ENCODE measurements around the gene FHAD1. TPM values are rescaled to one million over a fixed set of nuclear protein-coding genes. Genes with fewer than 3 reads are reported as not detected.

The FHAD1 gene
- polyA plus RNA-seq, 1 of the 3 experiments (the other 2 are of a cell fraction) = 0.48 TPM

DNA sequence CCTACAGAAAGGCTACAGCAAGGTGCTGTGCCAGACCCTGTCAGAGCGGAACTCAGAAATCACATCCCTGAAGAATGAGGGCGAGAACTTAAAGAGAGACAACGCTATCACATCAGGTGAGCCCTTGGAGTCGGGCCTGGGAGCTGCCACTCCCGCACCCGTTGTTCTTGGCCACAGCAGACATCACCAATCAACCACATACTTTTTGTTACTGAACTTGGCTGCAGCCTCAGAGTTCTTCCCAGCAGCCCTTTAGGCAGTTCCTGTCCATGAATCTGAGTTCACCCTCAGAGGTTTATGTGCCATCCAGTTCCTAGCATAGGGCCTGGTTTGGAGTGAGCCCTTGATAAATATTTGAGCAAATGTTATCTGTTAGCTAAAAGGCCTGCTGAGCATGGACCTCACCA is 61.6 kb downstream of the FHAD1 start:
- Histone ChIP-seq H3K4me3 (ENCODE audit: low read depth in 2 of 2, low read length in 1 of 2) (no peak overlapping the region), H2AFZ (ENCODE audit: low read depth) (no peak overlapping the region), H3K9me3 (no peaks in the 10 kb centered on the region), H3K27ac (ENCODE audit: low read depth in 2 of 2, low read length in 1 of 2) (no peak overlapping the region), H3K9me2 (no peaks in the 10 kb centered on the region), H3K27me3 (ENCODE audit: insufficient read depth) (no peaks in the 10 kb centered on the region), H3F3A (replicated peaks; ENCODE audit: insufficient read depth) (no peaks in the 10 kb centered on the region), H4K20me1 (ENCODE audit: insufficient read depth) (no peaks in the 10 kb centered on the region), H3K9ac (no peak overlapping the region), H3K4me1 (ENCODE audit: control insufficient read depth in 1 of 2, insufficient read depth in 2 of 2, low read depth in 1 of 2, low read length in 1 of 2) (peaks cover 0 to 6% of the 10 kb centered on the region in 2 experiments; a peak in 1 of 4 replicates), H3K36me3 (replicated peaks in 1 of 2; ENCODE audit: control insufficient read depth in 1 of 2, insufficient read depth in 2 of 2, low read length in 1 of 2) (no peaks in the 10 kb centered on the region), H3K4me2 (no peak overlapping the region), H3K79me2 (ENCODE audit: insufficient read depth) (no peaks in the 10 kb centered on the region)
- DNase-seq = no peak
- CTCF ChIA-PET = interaction anchor here (0.8 to 1.8 kb wide), 6 partner anchors 12 to 246 kb away, joined by 3 to 12 read pairs (median 6); no protein-coding TSS in a partner anchor
- no peak for TF ChIP-seq NRF1 (IDR thresholded peaks at IDR 0.05; ENCODE audit: low read depth, low read length)
- no peak for TF ChIP-seq ELF1 (IDR thresholded peaks at IDR 0.05)
- TF ChIP-seq, protein P1, sequence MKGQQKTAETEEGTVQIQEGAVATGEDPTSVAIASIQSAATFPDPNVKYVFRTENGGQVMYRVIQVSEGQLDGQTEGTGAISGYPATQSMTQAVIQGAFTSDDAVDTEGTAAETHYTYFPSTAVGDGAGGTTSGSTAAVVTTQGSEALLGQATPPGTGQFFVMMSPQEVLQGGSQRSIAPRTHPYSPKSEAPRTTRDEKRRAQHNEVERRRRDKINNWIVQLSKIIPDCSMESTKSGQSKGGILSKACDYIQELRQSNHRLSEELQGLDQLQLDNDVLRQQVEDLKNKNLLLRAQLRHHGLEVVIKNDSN (IDR thresholded peaks at IDR 0.05; ENCODE audit: borderline replicate concordance, low read depth) = no peak
- TF ChIP-seq FOSL2 (IDR thresholded peaks at IDR 0.05; ENCODE audit: borderline replicate concordance, low read depth) = no peak
- no peak for TF ChIP-seq NFIC (IDR thresholded peaks at IDR 0.05; ENCODE audit: borderline replicate concordance)
- 89% methylated on average over 3 of the region's 6 CpGs for WGBS (ENCODE audit: low lambda C conversion rate)
- POLR2A ChIA-PET = no interaction called here

DNA sequence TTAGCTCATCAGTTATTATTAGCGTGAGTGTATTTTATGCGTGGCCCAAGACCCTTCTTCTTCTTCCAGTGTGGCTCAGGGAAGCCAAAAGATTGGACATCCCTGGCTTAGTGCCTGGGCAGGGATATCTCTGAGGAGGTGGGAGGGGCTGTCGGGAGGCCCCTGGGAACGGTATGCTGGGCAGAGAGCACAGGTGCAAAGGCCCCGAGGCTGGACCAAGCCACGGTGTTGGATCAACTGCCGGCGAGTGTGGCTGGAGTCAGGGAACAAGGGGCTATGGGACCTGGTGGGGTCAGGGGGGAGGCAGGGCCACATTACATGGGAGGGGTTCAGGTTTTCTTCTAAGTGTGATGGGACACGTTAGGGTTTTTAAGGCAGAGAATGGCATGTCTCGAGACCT is 62.7 kb downstream of the FHAD1 start:
- Histone ChIP-seq H3K4me1 (ENCODE audit: control insufficient read depth in 1 of 2, insufficient read depth in 2 of 2, low read depth in 1 of 2, low read length in 1 of 2) (peaks cover 0 to 3% of the 10 kb centered on the region in 2 experiments; a peak in 1 of 4 replicates), H3K9me3 (no peaks in the 10 kb centered on the region), H3K9ac (no peak overlapping the region), H4K20me1 (ENCODE audit: insufficient read depth) (no peaks in the 10 kb centered on the region), H3K27ac (ENCODE audit: low read depth in 2 of 2, low read length in 1 of 2) (no peak overlapping the region), H3K36me3 (replicated peaks in 1 of 2; ENCODE audit: control insufficient read depth in 1 of 2, insufficient read depth in 2 of 2, low read length in 1 of 2) (no peaks in the 10 kb centered on the region), H3K4me3 (ENCODE audit: low read depth in 2 of 2, low read length in 1 of 2) (no peak overlapping the region), H3K4me2 (no peak overlapping the region), H2AFZ (ENCODE audit: low read depth) (no peak overlapping the region), H3K27me3 (ENCODE audit: insufficient read depth) (no peaks in the 10 kb centered on the region), H3K9me2 (no peaks in the 10 kb centered on the region), H3K79me2 (ENCODE audit: insufficient read depth) (no peaks in the 10 kb centered on the region), H3F3A (replicated peaks; ENCODE audit: insufficient read depth) (no peaks in the 10 kb centered on the region)
- POLR2A ChIA-PET = no interaction called here
- CTCF ChIA-PET = interaction anchor here (1.3 to 1.8 kb wide), 4 partner anchors 14 to 247 kb away, joined by 3 to 12 read pairs (median 8); no protein-coding TSS in a partner anchor
- no peak for TF ChIP-seq MEF2A (IDR thresholded peaks at IDR 0.05; ENCODE audit: borderline replicate concordance, low read depth)
- no peak for TF ChIP-seq TAF1 (IDR thresholded peaks at IDR 0.05; ENCODE audit: borderline replicate concordance, low read depth, low read length)
- TF ChIP-seq, protein P2, sequence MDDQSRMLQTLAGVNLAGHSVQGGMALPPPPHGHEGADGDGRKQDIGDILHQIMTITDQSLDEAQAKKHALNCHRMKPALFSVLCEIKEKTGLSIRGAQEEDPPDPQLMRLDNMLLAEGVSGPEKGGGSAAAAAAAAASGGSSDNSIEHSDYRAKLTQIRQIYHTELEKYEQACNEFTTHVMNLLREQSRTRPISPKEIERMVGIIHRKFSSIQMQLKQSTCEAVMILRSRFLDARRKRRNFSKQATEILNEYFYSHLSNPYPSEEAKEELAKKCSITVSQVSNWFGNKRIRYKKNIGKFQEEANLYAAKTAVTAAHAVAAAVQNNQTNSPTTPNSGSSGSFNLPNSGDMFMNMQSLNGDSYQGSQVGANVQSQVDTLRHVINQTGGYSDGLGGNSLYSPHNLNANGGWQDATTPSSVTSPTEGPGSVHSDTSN (IDR thresholded peaks at IDR 0.05) = no peak
- no peak for TF ChIP-seq TCF12 (IDR thresholded peaks at IDR 0.05)
- TF ChIP-seq, protein P3, sequence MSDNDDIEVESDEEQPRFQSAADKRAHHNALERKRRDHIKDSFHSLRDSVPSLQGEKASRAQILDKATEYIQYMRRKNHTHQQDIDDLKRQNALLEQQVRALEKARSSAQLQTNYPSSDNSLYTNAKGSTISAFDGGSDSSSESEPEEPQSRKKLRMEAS (IDR thresholded peaks at IDR 0.05; ENCODE audit: low read depth) = no peak
- no peak for TF ChIP-seq FOSL2 (IDR thresholded peaks at IDR 0.05; ENCODE audit: borderline replicate concordance, low read depth)
- no peak for TF ChIP-seq RFX5 (IDR thresholded peaks at IDR 0.05; ENCODE audit: low read length)
- TF ChIP-seq ELF1 (IDR thresholded peaks at IDR 0.05) = no peak
- WGBS (ENCODE audit: low lambda C conversion rate) = 80% methylated on average over 10 of the region's 10 CpGs
- no peak for DNase-seq

Data from SK-N-SH (cell line).